ENCODE data around the gene KIF17.

- TF ChIP-seq MAX (IDR thresholded peaks at IDR 0.05) (no peak), JUND (IDR thresholded peaks at IDR 0.05) (no peak), YY1 (IDR thresholded peaks at IDR 0.05; ENCODE audit: extremely low read depth, insufficient replicate concordance, low read depth, low read length) (no peak), EGR1 (IDR thresholded peaks at IDR 0.05; ENCODE audit: low read depth) (no peak), SP1 (IDR thresholded peaks at IDR 0.05; ENCODE audit: low read depth) (no peak), POLR2A (IDR thresholded peaks at IDR 0.05; ENCODE audit: borderline replicate concordance, extremely low read depth, insufficient read depth, insufficient read length) (no peak), EZH2phosphoT487 (IDR thresholded peaks at IDR 0.05; ENCODE audit: borderline replicate concordance) (no peak)
- TF ChIP-seq, protein P1, sequence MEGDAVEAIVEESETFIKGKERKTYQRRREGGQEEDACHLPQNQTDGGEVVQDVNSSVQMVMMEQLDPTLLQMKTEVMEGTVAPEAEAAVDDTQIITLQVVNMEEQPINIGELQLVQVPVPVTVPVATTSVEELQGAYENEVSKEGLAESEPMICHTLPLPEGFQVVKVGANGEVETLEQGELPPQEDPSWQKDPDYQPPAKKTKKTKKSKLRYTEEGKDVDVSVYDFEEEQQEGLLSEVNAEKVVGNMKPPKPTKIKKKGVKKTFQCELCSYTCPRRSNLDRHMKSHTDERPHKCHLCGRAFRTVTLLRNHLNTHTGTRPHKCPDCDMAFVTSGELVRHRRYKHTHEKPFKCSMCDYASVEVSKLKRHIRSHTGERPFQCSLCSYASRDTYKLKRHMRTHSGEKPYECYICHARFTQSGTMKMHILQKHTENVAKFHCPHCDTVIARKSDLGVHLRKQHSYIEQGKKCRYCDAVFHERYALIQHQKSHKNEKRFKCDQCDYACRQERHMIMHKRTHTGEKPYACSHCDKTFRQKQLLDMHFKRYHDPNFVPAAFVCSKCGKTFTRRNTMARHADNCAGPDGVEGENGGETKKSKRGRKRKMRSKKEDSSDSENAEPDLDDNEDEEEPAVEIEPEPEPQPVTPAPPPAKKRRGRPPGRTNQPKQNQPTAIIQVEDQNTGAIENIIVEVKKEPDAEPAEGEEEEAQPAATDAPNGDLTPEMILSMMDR (IDR thresholded peaks at IDR 0.05 in 2 of 3, conservative IDR thresholded peaks at IDR 0.05 in 1 of 3; ENCODE audit: borderline replicate concordance in 1 of 3, insufficient read depth in 1 of 3, low read depth in 2 of 3, low read length in 2 of 3), result no peak
These were observed 16.4 kb downstream of the KIF17 start for GRCh38 chr1:20701446-20701845.

All from HCT116 (cell line).